Kidney epithelial cell (primary cell): ENCODE measurements around the gene PHLPP1. TPM values are rescaled to one million over a fixed set of nuclear protein-coding genes. Genes with fewer than 3 reads are reported as not detected.
"Not testable (repeated sequence)": the region's sequence is repeated elsewhere in the genome, so short reads cannot be mapped to it uniquely, and the experiment has no call there.

Experiments used
- DNase-seq: peaks from one replicate; pipeline ENCODE4 v3.0.0-alpha.2; 2010; ENCODE audit warnings: low read depth
- H3K27me3 ChIP-seq: 2 replicates; pipeline ENCODE4 v1.6.0; 2011; ENCODE audit warnings: low read length; ENCODE audit not compliant: control insufficient read depth, insufficient read depth
- H3K36me3 ChIP-seq: 2 replicates; pipeline ENCODE4 v1.5.1; 2011; ENCODE audit warnings: low read length; ENCODE audit not compliant: control insufficient read depth, insufficient read depth
- H3K4me3 ChIP-seq: 2 replicates; pipeline ENCODE4 v1.5.1; 2011; ENCODE audit warnings: low read depth, mild to moderate bottlenecking, control low read depth, low read length
- total RNA-seq: library from RNA; depleted of rRNA; stranded (reverse); fragments of >200 nt; gene quantifications from 2 replicates; pipeline ENCODE4 v1.2.3, GENCODE V29; 2015
- TF ChIP-seq, protein P1 (sequence below): IDR thresholded peaks from 2 replicates; pipeline ENCODE4 v1.5.1; 2011; ENCODE audit warnings: mild to moderate bottlenecking, moderate library complexity, low read length, control low read depth, inconsistent platforms; ENCODE audit not compliant: insufficient read depth, poor library complexity, severe bottlenecking

The PHLPP1 gene
- total RNA-seq, 1 donor from 2014 or later, result 4.4 TPM

DNA sequence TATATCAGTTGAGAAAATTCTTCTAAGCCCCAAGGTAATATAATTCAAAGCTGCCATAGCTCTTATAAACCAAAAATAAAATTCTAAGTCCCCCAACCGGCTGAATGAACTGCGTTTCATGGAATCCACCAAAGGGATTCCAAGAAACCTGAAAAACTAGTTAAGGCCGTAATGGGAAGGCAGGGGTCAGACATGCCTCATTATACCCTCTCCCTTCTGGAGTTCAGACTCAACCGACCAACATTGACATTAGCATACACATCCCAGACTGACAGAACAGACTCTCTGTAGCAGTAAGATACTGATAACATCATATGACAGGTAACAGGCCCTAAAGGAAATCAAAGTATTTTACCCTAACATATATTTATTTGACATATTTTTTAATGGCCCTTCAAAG is 31.4 kb upstream of the PHLPP1 start:
- TF ChIP-seq, protein P1, sequence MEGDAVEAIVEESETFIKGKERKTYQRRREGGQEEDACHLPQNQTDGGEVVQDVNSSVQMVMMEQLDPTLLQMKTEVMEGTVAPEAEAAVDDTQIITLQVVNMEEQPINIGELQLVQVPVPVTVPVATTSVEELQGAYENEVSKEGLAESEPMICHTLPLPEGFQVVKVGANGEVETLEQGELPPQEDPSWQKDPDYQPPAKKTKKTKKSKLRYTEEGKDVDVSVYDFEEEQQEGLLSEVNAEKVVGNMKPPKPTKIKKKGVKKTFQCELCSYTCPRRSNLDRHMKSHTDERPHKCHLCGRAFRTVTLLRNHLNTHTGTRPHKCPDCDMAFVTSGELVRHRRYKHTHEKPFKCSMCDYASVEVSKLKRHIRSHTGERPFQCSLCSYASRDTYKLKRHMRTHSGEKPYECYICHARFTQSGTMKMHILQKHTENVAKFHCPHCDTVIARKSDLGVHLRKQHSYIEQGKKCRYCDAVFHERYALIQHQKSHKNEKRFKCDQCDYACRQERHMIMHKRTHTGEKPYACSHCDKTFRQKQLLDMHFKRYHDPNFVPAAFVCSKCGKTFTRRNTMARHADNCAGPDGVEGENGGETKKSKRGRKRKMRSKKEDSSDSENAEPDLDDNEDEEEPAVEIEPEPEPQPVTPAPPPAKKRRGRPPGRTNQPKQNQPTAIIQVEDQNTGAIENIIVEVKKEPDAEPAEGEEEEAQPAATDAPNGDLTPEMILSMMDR, result no peak
- no peak for DNase-seq
- no peak overlapping the region for H3K4me3 ChIP-seq
- no peaks in the 10 kb centered on the region for H3K36me3 ChIP-seq
- H3K27me3 ChIP-seq, result no peaks in the 10 kb centered on the region

DNA sequence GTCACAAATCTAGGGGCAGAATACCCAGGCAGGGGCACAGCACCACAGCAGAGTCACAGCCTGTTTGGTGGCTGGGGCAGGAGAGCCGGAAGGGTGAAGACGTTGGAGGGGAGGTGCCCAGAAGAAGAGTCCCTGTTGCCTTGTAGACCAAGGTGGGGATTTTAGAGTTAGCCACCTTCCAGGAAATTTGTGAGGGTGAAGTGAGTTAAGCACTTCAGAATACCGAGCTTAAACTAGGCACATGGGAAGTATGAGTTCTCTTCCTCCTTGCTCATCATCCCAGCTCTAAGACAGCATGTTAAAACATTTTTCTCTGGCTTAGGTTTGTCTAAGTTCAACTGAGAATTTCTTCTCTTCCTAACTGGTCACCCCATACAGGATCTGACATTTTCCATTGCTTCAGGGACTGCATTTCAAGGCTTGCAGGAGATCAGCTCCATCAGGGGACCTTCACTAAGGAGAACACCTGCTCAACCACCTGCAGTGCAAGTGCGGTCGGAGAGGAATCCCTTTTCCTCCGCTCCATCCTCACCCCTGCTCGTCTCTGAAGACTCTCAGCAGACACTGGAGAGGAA is 26.5 kb upstream of the PHLPP1 start:
- TF ChIP-seq, protein P1, result no peak
- H3K27me3 ChIP-seq, result no peaks in the 10 kb centered on the region
- H3K36me3 ChIP-seq, result no peaks in the 10 kb centered on the region
- no peak for DNase-seq
- H3K4me3 ChIP-seq, result no peak overlapping the region

DNA sequence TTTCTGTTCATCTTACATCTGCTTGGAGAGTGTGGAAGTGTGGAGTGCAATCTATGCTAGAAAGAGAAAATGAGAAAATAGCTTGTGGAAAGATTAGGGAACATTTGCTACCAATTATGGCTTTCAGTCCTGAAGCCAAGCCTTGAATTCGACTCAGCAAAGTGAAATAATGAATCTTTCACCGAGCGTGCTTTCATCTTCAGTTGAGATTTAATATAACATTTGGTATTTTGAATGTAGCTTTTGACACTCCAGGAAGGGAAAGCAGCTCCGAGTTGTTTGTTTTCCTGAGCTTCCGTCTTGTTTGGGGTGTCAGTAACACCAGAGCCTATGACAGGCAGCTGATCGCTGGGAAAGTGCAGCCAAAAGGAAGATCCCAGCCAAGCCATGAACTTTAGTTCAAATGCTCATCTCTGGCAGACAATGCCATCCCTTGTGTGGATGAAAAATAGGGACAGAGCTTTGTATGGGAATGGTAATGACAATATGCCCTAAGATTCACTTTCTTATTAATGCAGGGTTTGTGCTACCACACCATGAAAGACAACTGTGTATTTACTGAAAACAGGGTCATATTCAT is 25.0 kb upstream of the PHLPP1 start:
- no peak for DNase-seq
- TF ChIP-seq, protein P1, result no peak
- Histone ChIP-seq H3K27me3 (no peaks in the 10 kb centered on the region), H3K4me3 (no peak overlapping the region), H3K36me3 (no peaks in the 10 kb centered on the region)

DNA sequence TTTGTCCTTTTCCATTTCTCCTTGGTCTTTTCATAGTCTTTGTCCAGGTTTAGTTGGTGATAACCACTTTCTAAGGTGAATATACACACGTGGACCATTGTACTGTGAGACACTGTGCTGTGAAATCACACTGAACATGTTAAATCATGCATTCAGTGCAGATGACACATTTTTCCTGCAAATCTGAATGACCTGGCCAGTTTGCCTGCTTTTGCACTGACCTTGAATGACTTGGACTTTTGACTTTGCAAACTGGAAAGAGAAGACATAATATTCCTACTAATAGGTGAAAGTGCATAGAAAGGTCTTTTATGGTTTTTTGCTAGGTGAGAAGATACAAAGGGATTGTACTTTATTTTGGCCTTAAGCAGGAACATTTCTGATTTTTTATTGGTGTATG is 21.7 kb upstream of the PHLPP1 start:
- no peak for DNase-seq
- Histone ChIP-seq H3K36me3 (no peaks in the 10 kb centered on the region), H3K4me3 (no peak overlapping the region), H3K27me3 (no peaks in the 10 kb centered on the region)
- TF ChIP-seq, protein P1, result no peak

DNA sequence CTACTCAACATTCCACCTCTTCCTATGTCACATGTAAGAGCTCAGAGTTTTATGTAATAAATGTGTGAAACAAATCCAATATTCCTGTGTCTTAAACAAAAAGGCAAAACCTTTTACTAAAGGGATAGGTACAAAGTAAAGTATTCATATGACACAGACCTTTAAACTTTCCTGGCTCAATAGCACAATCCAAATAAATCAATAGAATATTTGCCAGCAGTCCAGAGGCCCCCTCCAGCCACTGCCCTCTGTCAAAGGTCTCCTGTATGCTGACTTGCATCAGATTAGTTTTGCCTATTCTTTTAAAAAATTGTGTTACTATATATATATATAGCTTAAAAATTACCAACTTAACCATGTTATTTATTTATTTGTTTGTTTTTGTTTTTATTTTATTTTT is 17.7 kb upstream of the PHLPP1 start:
- H3K4me3 ChIP-seq, result no peak overlapping the region
- TF ChIP-seq, protein P1, result no peak
- H3K27me3 ChIP-seq, result no peaks in the 10 kb centered on the region
- H3K36me3 ChIP-seq, result no peaks in the 10 kb centered on the region
- no peak for DNase-seq

DNA sequence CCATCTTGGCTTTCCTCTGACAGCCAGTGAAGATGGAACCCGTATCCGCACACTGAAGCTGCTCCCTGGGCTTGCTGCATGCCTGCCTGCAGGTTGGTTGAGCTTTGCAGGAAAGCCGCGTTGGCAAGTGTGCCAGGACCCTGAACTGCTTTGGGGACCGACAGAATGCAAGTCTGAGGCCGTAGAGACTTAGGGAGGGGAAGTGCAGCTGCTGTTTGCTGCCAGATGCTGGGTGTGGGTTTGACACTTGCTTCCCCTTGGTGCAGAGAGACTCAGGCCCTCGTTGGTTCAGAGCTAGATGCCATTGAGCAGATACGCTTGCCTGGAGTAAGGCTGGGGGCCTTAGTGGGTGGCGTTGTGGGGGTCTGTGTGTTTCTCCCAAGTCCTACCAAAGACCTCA is 13.1 kb upstream of the PHLPP1 start:
- H3K36me3 ChIP-seq, result no peaks in the 10 kb centered on the region
- DNase-seq, result no peak
- H3K27me3 ChIP-seq, result no peaks in the 10 kb centered on the region

DNA sequence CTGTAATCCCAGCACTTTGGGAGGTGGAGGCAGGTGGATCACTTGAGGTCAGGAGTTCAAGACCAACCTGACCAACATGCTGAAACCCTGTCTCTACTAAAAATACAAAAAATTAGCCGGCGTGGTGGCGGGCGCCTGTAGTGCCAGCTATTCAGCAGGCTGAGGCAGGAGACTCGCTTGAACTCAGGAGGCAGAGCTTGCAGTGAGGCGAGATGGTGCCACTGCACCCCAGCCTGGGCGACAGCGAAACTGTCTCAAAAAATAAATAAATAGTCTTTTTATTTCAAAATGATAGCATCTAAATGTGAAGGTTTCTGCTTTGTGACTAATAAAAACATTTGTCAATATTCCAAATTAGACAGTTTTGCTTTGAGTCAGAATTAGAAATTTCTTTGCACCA is 8.5 kb upstream of the PHLPP1 start:
- H3K4me3 ChIP-seq, H3K27me3 ChIP-seq, DNase-seq, H3K36me3 ChIP-seq: not testable (repeated sequence)

More for the DNA sequence above, 13.1 kb upstream of the PHLPP1 start:
- no peak overlapping the region for H3K4me3 ChIP-seq
- TF ChIP-seq, protein P1, result no peak

DNA sequence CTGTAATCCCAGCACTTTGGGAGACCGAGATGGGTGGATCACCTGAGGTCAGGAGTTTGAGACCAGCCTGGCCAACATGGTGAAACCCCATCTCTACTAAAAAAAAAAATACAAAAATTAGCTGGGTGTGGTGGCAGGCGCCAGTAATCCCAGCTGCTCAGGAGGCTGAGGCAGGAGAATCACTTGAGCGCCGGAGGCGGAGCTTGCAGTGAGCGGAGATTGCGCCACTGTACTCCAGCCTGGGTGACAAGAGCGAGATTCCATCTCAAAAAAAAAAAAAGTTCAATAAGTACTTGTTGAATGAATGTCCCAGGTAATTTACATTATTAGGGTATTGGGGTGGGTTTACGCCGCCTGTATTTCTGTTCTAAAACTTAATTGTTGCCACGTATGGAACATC is 5.4 kb upstream of the PHLPP1 start:
- not testable (repeated sequence) for H3K36me3 ChIP-seq, DNase-seq, H3K4me3 ChIP-seq, H3K27me3 ChIP-seq
